Activated CD8-positive, alpha-beta memory T cell treated with anti-CD3 and anti-CD28 coated beads, Interleukin-2, amount 50 U/mL, for 24 hours (primary cell): ENCODE measurements around the gene KRTAP12-4.
"Not testable (repeated sequence)": the region's sequence is repeated elsewhere in the genome, so short reads cannot be mapped to it uniquely, and the experiment has no call there.

Source experiments
- DNase-seq: peaks from one replicate; pipeline ENCODE4 v3.0.0-alpha.2; 2020; ENCODE audit errors: extremely low read depth

Gene KRTAP12-4

GRCh38 chr21:44654576-44655175 is at the start of gene KRTAP12-4:
Gene KRTAP12-4, minus strand, starts transcription at chr21:44654659. Its CDS starts 45 bp downstream, at chr21:44654614.
- DNase-seq: no peak

- DNase-seq: no peak
Observed at GRCh38 chr21:44703731-44704635, 49.5 kb upstream of the KRTAP12-4 start.

GRCh38 chr21:44702973-44703730 is 48.7 kb upstream of the KRTAP12-4 start:
- no peak for DNase-seq

- DNase-seq: no peak
Observed at GRCh38 chr21:44702111-44702972, 47.9 kb upstream of the KRTAP12-4 start.

- DNase-seq: no peak
Observed at GRCh38 chr21:44701541-44701940, 47.1 kb upstream of the KRTAP12-4 start.

GRCh38 chr21:44701023-44701400 is 46.6 kb upstream of the KRTAP12-4 start:
- no peak for DNase-seq

GRCh38 chr21:44700101-44701022 is 45.9 kb upstream of the KRTAP12-4 start:
- DNase-seq: no peak

GRCh38 chr21:44699502-44700001 is 45.1 kb upstream of the KRTAP12-4 start:
- no peak for DNase-seq

- DNase-seq: no peak
Observed at GRCh38 chr21:44697811-44698734, 43.6 kb upstream of the KRTAP12-4 start.

- DNase-seq: not testable (repeated sequence)
Observed at GRCh38 chr21:44697172-44697810, 42.8 kb upstream of the KRTAP12-4 start, which contains the start of gene KRTAP10-12. Gene KRTAP10-12, plus strand, starts transcription at chr21:44697172. Its CDS starts 30 bp downstream, at chr21:44697202.

GRCh38 chr21:44696572-44696971 is 42.1 kb upstream of the KRTAP12-4 start:
- DNase-seq: no peak

- no peak for DNase-seq
Observed at GRCh38 chr21:44695641-44696040, 41.2 kb upstream of the KRTAP12-4 start.

GRCh38 chr21:44695184-44695583 is 40.7 kb upstream of the KRTAP12-4 start:
- DNase-seq: no peak

GRCh38 chr21:44694776-44695175 is 40.3 kb upstream of the KRTAP12-4 start:
- no peak for DNase-seq

GRCh38 chr21:44692798-44693512 is 38.5 kb upstream of the KRTAP12-4 start:
- DNase-seq: no peak

- DNase-seq: no peak
Observed at GRCh38 chr21:44691686-44692085, 37.2 kb upstream of the KRTAP12-4 start.

- DNase-seq: not testable (repeated sequence)
Observed at GRCh38 chr21:44689740-44690139, 35.3 kb upstream of the KRTAP12-4 start.

- DNase-seq: no peak
Observed at GRCh38 chr21:44687671-44688070, 33.2 kb upstream of the KRTAP12-4 start.
